Renal cortex interstitium (tissue), 11 donors: Measurements from ENCODE around the gene CHSY1. TPM values are rescaled to one million over a fixed set of nuclear protein-coding genes. Genes with fewer than 3 reads are reported as not detected.
"Not testable (repeated sequence)": the region's sequence is repeated elsewhere in the genome, so short reads cannot be mapped to it uniquely, and the experiment has no call there.

ENCODE experiments used
- DNase-seq, 11 donors: peaks; one replicate each; pipeline ENCODE4 v3.0.0-alpha.2; 2013; ENCODE audit warnings: low read depth in 9 of 11, low spot score in 4 of 11; ENCODE audit errors: extremely low read depth in 1 of 11
- polyA plus RNA-seq, 3 donors: library from polyadenylated mRNA; unstranded; fragments of 120-200 nt; gene quantifications; one replicate each; pipeline ENCODE4 v1.2.1, GENCODE V29; 2013; ENCODE audit not compliant: insufficient read length in 3 of 3

The CHSY1 gene
- polyA plus RNA-seq, 3 donors, result 46.7 to 50.8 (median 50.0) TPM

GRCh38 chr15:101135532-101136166, 116.2 kb downstream of the CHSY1 start:
- DNase-seq, result no peak

- no peak for DNase-seq
Measured at GRCh38 chr15:101134780-101135179, 117.1 kb downstream of the CHSY1 start.

GRCh38 chr15:101133751-101134261, 118.0 kb downstream of the CHSY1 start:
- no peak for DNase-seq

GRCh38 chr15:101133181-101133460, 118.7 kb downstream of the CHSY1 start:
- DNase-seq, result no peak

DNA sequence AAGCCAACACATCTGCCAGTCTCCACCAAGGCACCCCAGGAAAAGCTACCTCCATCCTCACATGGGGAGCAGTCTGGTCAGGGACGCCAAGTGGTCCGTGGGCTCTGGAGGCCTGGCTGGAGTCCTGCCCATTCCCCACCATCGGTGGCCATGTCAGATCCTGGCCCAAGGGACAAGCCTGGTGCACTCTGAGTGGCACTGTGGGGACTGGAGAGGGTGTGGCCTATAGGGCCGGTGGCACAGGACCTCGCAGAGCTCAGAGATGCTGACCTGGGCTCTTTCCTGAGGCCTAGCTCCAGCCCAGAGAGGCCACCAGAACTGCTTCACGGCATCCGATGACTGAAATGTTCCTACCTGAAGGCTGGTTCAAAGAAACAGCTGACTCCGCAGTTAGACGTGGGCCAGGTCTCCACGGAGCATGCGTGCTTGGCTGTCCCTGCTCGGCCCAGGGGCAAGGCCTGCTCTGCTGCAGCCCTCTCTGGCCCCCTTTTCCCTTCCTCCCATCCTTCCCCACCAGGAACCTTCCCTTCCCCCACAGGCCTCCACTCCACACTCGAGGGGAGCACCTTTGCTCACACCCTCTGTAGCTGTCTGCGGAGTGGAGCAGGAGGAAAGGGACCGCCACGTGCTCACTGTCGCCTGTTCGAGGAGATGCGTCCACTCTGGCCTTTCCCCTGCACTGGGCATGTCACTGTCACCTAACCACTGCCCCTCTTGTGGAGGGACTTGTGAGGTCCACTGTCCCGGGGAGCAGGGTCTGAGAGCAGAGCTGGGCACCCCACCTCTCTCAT, 119.3 kb downstream of the CHSY1 start:
- DNase-seq, result no peak

GRCh38 chr15:101131489-101132389, 120.1 kb downstream of the CHSY1 start:
- DNase-seq, result no peak

- no peak for DNase-seq
Measured at GRCh38 chr15:101129851-101130380, 121.9 kb downstream of the CHSY1 start.

DNA sequence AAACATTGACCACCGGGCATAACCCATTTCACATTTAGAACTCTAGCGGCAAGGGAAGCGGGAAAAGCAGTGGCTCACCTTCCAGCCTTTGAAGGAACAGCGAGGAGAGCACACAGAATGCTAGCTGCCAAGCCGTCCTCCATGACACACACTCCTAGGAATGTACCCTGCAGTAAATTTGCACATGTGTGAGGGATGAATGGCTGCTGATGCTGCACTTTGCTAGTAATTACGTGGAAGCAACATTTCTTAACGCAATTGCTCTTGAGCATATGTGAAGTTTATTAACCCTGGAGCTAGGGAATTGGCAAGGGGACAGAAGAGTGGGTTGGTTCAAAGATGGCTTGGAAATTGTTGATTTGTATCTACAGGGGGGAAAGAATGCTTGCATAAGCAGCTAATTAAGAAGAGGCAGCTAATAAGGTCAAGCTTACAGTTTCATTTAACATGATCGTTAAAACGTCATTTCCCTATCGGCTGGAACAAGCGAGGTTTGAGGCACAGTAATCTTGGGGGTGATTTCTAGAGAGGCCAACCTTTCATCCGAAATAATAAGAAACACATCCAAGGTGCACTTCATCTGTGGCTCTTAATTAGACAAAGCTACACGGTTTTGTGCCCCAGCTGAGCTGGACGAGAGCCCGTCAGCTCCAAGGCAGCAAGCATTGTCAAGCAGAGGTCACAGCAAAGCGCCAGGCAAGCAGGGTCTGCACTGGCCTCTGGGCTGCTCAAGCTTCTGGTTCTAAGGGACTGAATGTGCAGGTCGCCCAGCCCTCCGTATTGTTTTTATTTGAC, 123.4 kb downstream of the CHSY1 start:
- DNase-seq, result no peak

DNA sequence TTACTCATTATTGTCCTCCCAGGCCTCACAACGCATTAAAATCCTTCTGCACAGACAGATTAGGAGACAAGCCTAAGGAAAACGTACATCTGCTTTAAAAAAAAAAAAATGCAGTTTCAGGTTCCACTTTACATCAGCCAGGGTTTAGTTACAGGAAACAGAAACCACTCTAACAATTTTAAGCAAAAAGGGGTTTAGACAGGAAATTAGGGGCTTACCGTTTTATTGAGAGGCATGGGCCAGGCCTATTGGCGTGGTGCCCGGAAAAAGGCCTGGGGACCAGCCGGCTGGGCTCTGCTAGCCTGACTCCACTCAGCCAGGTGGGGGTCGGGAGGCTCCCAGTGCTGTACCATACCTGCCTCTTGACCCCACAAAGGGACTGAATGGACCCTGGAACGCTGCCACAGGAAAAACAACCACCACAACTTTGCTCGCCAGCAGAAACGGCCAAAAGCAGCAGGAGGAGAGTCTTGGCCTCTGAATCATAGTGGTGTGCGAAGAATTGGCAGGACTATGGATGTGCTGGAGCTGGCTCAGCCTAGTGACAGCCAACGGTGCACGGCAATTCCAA, 124.3 kb downstream of the CHSY1 start:
- DNase-seq, result peak in 6 of 11 donors; percentile 50 to 66 (median 59)

- DNase-seq, result no peak
Measured at GRCh38 chr15:101126618-101127505, 125.0 kb downstream of the CHSY1 start.

DNA sequence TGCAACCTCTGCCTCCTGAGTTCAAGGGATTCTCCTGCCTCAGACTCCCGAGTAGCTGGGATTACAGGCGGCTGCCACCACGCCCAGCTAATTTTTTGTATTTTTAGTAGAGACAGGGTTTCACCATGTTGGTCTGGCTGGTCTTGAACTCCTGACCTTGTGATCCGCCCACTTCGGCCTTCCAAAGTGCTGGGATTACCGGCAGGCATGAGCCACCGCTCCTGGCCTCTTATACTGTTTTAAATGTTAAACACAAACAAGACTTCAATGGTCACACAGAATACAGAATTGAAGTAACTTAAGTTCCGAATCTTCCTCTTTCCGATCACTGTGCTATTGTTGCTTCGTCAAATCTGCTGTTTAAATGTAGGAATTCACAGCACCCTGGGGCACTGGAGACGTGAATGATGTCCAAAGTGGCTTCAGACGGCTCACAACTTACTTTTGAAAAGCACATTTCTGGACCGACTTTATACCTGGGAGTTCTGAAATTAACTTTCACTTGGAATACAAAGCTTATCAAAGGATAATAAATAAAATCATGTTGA, 125.9 kb downstream of the CHSY1 start:
- DNase-seq, result not testable (repeated sequence)

Other genes starting within 250 kb of the CHSY1 start
- 10 to 100 TPM; 58.6 to 67.4 (median 64.1) TPM for gene SELENOS, start 25.4 kb upstream of the CHSY1 start, polyA plus RNA-seq
- gene SNRPA1, start 43.2 kb upstream of the CHSY1 start, polyA plus RNA-seq, result 10 to 100 TPM; 63.9 to 76.3 (median 67.4) TPM
- 1 to 10 TPM; 7.2 to 8.4 (median 8.3) TPM for gene PCSK6, start 237.7 kb upstream of the CHSY1 start, polyA plus RNA-seq